H1 (cell line): ENCODE data around the gene ARF3. TPM values are rescaled to one million over a fixed set of nuclear protein-coding genes. Genes with fewer than 3 reads are reported as not detected.

ENCODE experiments used
- ATF2 ChIP-seq: IDR thresholded peaks from 2 replicates; pipeline ENCODE4 v1.6.1; 2012; ENCODE audit warnings: low read length, inconsistent platforms
- CHD1 ChIP-seq: IDR thresholded peaks from 2 replicates; pipeline ENCODE4 v1.6.1; 2012; ENCODE audit warnings: low read depth, low read length, improper control_type of control experiment
- RFX5 ChIP-seq: IDR thresholded peaks from 2 replicates; pipeline ENCODE4 v1.6.1; 2011; ENCODE audit warnings: low read depth, low read length, improper control_type of control experiment, borderline replicate concordance
- RNF2 ChIP-seq: fragments of 200-900, 300-1000 bp; sonication (generic); IDR thresholded peaks from 2 replicates; pipeline ENCODE4 v1.7.1; 2016; ENCODE audit warnings: borderline replicate concordance, low read depth, mild to moderate bottlenecking, antibody characterized with exemption, low read length; ENCODE audit not compliant: poor library complexity, severe bottlenecking; ENCODE audit errors: missing control alignments
- polyA plus RNA-seq, 7 experiments: library from polyadenylated mRNA; depleted of rRNA in 3 of 7; stranded (reverse) in 5 of 7; unstranded in 2 of 7; fragments of >200 nt in 5 of 7; fragments of 200-250 nt in 2 of 7; gene quantifications; 1 replicate in 5 of 7; 2 replicates in 1 of 7; 4 replicates in 1 of 7; pipeline versions ENCODE4 v1.2.1 to v1.2.3, GENCODE V29; 2011 to 2013; ENCODE audit warnings: missing spikeins in 2 of 7, mixed read lengths in 2 of 7
- total RNA-seq: library from RNA; stranded (reverse); fragmentation: NEBNext Ultra II Directional; extraction: Animal tissue kit (Norgen Biotek cat#: 25700); gene quantifications from 2 replicates; pipeline ENCODE4 v1.2.1, GENCODE V29; 2021

The ARF3 gene
- total and polyA plus RNA-seq, 2 of the 8 experiments (the other 6 are each of a cell fraction or from before 2014, with no cell fraction given) = 231 to 250 TPM

GRCh38 chr12:48982397-48983080 lies 25.3 kb upstream of the ARF3 start (continued):
- TF ChIP-seq CHD1 (no peak), ATF2 (no peak), RFX5 (no peak), RNF2 (no peak)
